GM20431 (cell line): ENCODE measurements around the gene ASCL4.

ENCODE experiments used
- in situ Hi-C: fragments of 300-500 bp; cut with MseI, MboI; formaldehyde crosslinking; loops from one replicate; pipeline ENCODE4 v1.15.0; 2020; ENCODE audit warnings: low sequenced_read_pairs; ENCODE audit not compliant: unreplicated experiment

Gene ASCL4

DNA sequence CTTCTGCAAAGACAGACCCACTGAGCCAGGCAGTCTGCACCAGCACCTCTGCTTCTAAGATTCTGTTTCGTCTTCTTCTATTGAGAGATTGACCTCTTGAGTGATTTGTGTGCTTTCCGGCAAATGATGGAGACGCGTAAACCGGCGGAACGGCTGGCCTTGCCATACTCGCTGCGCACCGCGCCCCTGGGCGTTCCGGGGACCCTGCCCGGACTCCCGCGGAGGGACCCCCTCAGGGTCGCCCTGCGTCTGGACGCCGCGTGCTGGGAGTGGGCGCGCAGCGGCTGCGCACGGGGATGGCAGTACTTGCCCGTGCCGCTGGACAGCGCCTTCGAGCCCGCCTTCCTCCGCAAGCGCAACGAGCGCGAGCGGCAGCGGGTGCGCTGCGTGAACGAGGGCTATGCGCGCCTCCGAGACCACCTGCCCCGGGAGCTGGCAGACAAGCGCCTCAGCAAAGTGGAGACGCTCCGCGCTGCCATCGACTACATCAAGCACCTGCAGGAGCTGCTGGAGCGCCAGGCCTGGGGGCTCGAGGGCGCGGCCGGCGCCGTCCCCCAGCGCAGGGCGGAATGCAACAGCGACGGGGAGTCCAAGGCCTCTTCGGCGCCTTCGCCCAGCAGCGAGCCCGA is 703 bp downstream of the ASCL4 start:
- in situ Hi-C loops = no loop called here

DNA sequence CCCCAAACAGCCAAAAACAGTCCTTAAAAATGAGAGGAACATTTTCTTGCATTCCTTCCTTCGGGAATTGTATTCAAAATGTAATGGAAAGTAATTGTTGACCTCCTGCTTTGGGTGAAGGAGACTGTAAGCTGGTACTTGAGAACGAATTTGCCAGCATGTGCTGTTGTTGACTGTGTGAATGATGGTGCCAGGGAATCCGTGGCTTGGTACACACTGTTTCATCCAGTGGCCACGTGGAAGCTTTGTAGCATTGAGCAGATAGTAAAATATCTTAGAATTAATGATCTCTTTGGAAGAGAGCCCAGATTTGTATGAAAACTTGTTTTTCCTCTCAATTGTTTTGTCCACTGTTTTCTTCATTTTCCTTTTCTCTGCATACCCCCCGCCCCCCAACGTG is 1.7 kb downstream of the ASCL4 start:
- in situ Hi-C loops = no loop called here

DNA sequence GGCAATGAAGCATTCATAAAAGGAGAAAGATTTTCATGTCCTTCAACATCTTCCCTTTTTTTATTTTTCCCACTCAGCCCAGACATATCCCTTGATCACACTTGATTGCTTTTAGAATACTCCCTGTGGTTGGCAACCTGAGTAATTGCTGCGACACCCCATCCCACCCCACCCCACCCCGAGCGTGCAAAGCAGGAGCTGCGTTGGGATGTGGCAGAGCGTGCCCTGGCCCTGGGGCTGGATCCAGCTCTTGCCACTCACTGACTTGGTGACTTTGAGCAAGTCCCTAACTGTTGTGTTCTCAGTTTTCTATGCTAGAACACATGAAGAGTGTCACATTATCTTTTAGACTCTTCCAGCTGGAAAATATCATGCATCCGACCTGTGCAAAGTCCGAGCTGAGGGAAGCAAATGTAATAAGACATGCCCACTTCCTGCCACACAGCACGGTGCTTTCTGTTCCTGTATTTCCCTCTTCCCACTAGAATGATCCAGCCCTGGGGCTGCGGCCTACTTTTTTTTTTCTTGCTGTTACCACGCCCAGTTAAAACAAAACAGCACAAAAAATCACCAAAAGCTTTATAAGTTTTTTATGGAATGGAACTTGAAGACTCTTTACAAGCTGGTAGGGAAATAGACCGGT is 4.0 kb downstream of the ASCL4 start:
- in situ Hi-C loops = no loop called here

DNA sequence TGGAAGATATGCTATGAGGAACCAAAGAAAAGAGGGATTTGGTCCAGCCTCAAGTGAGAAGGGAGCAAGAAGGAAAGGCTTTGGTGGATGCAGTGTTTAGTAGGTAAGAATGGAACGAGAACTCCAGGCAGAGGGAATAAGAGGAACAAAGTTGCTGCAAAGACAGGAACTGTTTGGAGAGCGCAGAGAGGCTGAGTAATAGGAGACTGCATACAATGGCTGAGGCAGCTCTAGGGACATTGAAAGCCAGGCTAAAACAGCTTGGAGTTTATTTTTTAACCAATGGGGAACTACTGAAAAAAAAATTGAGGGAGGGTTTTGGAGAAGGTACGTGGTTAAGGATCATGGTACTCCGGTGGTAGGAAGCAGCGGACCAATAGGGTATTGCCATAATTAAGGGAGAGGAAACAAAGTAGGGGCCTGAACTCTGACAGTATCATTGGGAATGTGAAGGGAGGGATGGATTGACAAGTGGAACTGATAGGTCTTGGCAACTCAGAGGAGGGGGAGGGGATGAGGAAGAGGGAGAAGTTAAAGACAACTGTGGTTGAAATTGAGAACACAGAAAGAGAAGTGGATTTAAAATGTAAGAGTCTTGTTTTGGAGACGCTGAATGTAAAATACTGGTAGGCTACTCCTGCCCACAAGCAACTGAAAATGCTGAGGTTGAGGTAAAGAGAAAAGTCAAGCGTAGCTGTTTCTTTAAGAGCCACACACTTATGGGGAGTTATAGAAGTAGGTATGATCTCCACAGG is 4.8 kb downstream of the ASCL4 start:
- in situ Hi-C loops = no loop called here

DNA sequence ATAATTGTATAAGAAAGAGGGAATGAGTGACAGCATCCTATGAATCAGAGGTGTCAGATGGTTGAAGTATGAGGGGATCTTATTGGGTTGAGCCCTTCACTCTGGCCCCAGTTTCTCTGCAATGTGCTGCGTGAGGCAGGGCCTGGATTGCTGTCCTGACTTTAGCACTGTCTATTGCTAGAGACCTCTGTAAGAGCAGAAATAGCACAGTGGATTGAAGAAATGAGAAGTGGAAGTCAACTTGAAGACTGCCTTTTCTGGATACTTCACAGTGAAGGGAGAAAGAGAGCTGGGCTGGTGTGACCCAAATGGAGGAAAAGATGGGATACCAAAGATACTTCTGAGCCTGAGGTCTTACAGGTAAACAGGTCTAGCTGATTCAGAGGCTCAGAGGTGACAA is 5.8 kb downstream of the ASCL4 start:
- in situ Hi-C loops = no loop called here

DNA sequence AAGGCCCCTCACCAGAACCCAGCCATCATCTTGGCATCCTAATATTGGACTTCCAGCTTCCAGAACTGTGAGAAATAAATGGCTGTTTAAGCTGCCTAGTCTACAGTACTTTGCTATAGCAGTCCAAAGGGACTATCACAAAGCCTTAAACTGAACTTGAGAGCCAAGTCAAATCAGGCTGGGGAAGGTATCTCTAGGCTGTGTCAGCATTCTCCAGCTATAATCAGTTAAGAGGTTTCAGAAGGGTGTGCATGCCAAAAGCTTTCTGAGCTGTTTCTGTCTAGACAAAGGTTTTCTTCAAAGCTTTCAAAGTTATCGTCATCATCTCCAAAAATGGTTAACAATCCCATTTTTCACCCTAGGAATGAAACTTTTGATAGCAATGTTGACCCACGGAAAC is 7.6 kb downstream of the ASCL4 start:
- in situ Hi-C loops = no loop called here

DNA sequence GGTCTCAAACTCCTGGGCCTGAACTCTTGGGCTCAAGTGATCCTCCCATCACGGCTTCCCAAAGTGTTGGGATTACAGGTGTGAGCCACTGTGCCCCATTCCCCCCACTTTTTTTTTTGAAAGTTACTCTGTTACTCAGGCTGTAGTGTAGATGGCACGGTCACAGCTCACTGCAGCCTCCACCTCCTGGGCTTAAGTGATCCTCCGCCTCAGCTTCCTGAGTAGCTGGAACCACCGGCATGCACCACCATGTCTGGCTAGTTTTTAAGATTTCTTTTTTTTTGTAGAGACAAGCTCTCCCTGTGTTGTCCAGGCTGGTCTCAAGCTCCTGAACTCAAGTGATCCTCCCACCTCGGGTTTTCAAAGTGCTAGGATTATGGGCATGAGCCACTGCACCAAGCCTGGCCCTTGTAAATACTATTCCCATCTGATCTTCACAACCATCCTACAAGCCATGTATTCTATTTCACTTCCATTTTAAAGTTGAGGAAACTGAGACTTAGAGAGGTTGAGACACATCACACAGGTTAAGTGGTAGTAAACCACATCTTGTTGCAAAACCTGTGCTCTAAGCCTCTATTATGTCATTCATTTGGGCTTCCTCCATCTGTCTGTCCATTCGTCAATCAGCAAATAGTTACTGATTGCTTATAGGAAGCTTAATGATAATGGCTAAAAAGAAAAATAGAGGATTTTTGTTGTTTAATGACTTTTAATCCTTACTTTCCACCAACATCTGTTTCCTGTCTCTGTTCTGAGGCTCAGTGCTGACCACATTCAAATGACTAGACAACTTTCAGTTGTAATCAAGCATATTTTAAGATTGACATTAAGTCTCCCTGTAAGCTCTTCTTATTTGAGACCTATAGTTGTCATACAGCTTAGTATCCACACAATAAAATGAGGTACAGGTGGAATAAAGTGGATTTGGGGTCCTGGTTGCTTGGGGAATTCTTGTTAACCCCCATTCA is 9.2 kb downstream of the ASCL4 start:
- in situ Hi-C loops = no loop called here

DNA sequence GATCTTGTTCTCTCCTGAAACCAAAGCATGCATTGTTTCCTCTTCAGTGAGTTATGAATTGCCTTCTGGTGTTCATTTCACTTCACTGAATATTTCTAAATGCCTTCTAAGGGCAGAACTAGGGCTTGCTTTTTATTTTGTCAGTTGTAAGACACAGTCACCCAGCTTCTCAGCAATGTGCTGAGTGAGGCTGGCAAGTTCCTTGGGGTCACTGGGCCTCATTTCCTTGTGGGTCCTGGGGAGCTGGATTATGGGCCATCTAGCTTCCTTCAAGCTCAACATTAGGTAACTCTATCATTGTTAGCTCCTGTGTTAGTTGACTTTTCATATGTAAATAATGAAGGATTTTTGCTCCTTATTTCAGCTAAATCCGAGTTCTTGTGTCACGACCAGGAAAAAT is 13.8 kb downstream of the ASCL4 start:
- in situ Hi-C loops = no loop called here

DNA sequence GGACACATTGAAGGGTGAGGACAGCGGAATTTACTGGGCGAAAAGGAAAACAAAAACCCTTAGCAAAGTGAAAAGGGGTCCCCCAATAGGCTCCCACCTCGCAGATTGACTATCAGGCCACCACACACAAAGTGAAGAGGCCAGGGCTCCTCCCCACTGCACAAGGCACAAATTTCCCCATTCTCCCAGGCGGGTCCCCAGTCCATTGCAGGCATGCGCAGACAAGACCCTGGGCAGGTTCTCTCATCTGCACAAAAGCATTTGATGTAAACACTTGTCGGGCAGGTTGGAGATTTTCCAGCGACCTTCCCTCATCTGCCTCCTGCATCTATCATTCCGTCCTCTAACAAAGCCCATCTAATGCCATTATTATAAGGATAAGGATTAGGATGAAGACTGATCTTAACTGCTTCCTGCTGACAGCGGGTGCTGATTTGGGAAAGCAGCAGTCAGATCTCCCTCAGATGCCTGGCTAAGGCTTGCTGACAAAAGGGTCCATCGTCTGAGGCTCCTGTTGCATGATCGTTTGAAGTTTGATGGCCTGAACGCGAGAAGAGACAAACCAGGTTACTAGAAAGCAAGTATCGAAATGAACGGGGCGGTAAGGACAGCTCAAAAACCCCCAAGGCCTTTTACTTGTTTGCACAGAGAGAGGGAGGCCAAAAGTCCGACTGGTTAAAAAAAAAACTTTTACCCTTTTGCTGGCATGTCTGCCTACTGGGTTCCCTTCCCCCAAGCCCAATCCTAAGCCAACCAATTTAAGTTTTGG is 14.4 kb downstream of the ASCL4 start:
- in situ Hi-C loops = no loop called here

DNA sequence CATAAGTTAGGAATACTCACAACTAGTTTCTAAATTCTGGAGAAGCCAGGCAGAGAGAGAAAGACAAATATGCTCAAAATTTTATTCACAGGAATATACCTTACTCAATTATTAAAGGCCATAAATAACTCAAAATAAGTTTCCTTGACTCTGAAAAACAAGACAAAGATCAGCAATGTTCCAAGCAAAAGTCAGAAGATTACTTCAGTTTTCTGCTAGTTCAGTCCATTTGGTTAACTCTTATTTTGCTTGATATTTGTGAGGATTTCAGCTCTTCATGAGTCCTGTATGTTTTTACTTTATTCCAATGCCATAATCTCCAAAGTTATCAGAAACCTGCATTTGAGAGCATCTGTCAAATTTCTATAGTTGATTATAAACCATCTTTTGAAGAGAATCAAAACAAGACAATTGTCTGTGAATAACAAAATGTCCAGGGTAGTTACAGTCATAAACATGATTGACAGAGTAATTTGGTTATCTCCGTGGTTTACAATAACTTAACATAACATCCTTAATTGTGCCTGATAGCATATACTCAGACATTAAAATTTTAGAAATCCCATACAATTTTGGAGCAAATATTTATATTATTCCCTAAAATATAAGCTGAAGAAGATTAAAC is 17.1 kb downstream of the ASCL4 start:
- in situ Hi-C loops = no loop called here

DNA sequence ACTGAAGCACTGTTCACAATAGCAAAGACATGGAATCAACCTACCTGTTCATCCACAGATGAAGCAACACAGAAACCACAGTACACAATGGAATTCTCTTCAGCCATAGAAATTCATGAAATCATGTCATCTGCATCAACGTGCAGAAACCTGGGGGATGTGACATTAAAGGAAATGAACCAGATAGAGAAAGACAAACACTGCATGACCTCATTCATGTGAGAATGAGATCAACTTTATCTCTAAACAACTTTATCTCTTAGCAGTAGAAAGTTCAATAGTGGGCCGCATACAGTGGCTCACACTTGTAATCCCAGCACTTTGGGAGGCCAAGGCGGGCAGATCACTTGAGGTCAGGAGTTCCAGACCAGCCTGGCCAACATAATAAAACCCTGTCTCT is 19.9 kb downstream of the ASCL4 start:
- in situ Hi-C loops = no loop called here

DNA sequence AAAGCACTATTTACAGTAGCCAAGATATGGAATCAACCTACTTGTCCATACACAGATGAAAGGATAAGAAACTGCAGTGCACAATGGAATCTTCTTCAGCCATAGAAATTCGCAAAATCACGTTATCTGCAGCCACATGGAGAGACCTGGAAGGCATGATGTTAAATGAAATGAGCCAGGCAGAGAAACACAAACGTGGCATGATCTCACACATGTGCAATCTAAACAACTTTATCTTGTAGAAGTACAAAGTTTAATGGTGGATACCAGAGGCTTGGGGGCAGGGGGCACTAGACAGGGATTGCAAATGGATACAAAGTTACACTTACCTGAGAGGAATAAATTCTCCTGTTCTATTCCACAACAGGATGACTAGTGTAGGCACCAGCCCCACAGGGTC is 24.1 kb downstream of the ASCL4 start:
- in situ Hi-C loops = no loop called here

DNA sequence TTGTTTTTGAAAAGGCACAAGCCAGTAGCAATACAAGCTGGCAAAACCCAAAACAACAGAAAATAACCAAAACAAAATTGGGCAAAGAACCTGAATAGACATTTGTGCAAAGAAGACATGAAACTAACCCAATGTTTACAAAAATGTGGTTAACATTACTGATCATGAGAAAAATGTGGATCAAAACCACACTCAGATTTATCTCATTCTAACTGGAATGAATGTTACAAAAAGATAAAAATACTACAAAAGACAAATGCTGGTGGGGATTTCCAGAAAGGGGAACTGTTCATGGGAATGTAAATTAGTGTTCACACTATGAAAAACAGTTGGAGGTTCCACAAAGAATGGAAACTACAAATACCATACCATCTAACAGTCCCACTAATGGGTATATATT is 26.6 kb downstream of the ASCL4 start:
- in situ Hi-C loops = no loop called here

DNA sequence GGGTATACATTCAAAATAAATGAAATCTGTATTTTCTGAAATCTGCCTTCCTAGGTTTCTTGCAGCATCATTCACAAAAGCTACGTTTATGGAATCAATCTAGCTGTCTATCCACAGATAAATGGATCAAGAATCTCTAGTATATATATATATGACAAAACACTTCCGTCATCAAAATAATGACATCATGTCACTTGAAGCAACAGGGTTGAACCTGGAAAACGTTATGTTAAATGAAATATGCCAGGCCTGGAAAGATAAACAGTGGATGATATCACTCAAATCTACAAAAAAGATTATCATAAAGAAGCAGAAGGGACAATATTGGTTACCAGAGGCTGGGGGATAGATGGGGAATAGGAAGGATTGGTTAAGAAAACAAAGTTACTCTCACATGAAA is 28.6 kb downstream of the ASCL4 start:
- in situ Hi-C loops = no loop called here

DNA sequence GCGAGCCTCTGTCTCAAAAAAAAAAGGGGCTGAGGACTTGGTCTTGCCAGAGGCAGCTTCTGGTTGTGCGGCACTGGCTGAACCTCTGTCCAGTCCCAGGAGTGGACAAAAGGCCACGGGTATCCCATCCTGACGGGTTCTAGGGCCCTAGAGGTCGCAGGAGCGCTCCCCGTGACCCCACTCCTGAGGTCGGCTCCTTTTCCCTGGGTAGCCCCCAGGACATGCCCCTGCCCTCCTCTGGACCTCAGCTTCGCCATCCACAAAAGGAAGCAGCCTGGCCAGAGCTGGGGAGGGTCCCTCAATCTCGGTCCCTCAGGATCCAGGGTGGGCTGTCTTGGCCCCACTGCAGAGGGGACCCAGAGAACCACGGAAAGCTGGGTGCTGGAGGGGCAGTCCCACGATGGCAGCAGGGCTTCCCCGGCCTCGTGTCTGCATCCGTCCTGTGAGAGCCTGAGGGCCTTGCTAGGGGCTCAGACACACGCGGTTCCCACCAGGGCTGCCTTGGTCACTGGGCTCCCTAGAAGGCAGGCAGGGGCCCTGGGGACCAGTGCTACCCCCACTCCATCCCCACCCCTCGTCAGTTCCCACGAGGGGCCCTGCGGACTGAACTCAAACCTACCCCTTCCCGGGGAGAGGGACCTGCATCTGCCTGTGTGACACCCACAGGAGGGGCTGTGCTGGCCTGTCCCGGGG is 31.1 kb downstream of the ASCL4 start:
- in situ Hi-C loops = no loop called here

DNA sequence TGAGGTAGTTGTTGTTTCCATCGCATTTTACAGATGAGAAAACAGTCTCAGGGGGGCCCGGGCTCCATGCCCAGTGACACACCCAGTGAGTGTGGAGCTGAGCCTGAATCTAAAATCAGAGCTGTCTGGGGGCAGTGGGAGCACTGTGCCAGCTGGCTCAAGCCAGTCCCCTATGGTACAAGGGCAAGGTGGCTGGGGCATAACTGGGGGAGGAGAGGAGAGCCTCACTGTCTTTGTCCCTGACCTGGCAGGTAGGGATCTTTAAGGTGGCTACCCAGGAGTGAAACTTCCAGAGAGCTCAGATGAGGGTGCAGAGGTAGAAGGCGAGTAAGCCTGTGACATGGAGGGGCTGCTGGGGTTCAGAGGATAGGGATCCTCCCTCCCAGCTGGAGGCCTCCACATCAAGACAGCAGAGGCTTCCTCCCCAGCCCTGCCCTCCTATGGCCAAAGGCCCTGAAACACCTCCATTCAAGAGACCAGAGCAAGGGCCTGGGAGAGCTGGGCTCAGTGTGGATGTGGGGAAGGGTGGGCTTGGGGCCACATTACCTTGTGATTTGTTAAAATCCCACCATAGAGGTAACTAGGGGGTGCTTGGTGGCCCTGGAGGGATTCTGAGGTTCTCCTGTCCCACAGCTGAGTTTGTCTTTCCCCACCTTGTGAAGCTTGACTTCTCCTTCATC is 33.1 kb downstream of the ASCL4 start:
- in situ Hi-C loops = no loop called here

DNA sequence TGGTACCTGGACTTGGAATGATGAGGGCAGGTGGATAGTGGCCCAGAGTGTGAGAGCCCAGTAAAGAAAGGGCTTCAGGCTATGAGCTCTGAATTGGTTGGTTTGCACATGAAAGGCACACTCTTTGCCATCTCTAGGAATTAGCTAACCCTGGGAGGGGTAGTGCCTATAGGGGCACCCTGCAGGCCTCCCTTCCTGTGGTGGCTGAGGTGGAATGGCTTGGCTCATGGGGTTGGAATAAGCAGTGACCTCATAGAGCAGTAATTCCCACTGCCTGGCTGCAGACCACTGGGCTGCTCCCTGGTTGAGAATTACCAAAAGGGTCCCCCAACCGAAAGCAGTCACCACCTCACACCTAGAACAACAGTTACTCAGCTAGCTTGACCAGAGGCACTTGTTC is 42.7 kb downstream of the ASCL4 start:
- in situ Hi-C loops = no loop called here

DNA sequence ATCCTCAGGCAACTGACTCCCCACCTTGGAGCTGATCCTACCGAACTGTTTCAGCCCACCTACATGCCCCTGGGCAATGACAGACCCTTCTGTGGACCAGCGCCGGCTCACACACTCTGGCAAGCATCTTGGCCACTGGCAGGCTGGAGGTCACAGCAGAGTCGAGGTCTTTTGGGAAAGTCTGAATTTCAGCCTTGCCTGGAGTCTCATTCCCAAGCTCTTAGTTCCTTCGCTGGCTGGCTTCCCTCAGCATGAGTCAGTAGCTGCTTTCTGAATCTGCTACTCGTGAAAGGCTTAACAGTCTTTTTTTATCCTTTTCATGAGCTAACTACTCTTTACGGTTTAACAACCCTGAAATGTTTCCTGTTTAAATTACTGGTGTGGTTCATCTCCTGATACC is 44.5 kb downstream of the ASCL4 start:
- in situ Hi-C loops = no loop called here
